HG02678 (cell line): ENCODE measurements around the gene NEO1.

Experiments used
- ATAC-seq: cut with Tn5 transposase; IDR thresholded peaks from one replicate; pipeline ENCODE4 v1.9.1; 2021; ENCODE audit warnings: mild to moderate bottlenecking, moderate library complexity; ENCODE audit not compliant: unreplicated experiment

Gene NEO1

GRCh38 chr15:73346735-73347312, 294.6 kb downstream of the NEO1 start:
- no peak for ATAC-seq

DNA sequence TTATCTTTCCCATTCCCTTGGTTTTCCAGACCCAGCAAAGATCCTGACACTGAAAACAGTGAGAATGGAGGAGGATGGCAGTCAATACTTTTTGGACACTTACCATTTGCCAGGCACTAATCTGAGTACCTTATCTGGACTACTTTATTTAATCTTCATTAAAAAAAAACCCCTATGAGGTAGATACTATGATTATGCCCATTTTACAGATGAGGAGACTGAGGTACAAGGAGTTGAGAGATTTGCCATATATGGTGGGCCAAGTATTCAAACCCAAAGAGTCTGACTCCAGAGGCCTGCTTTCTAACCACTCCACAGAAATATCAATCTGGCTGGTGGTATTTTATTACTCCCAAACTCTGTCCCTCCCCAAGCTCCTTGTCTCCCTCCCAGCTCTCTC, 296.9 kb downstream of the NEO1 start:
- ATAC-seq = no peak

GRCh38 chr15:73352082-73352481, 299.8 kb downstream of the NEO1 start:
- no peak for ATAC-seq

GRCh38 chr15:73353734-73354133, 301.5 kb downstream of the NEO1 start:
- no peak for ATAC-seq

DNA sequence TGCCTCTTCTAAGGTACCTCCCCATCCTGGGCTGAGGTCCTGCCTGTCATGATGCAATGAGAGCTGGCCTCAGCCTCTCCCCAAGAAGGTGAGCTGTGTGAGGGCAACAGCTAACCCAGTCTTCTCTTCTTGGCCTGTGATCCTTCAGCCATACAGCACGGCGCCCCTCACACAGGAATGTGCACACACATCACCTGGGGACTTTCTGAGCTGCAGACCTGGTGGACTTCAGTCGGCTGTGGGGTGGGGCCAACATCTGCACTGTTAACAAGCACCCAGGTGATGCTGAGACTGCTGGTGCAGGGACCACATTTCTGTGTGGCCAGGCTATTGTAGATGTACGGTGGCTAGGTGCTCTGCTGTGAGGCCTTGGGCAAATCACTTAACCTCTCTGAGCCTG, 302.0 kb downstream of the NEO1 start:
- ATAC-seq = no peak
